Adrenal gland (tissue), 5 donors: ENCODE measurements around the gene AKAP7.

Experiments
- CTCF ChIP-seq, 6 experiments: fragments of 450-650 bp in 4 of 6; fragments of 200-600 bp in 2 of 6; sonication (generic) in 1 of 6; IDR thresholded peaks; 1 replicate in 5 of 6; 2 replicates in 1 of 6; pipeline versions ENCODE4 v1.5.1 to v1.8.0; 2016 to 2021; ENCODE audit warnings: antibody characterized with exemption in 6 of 6, mild to moderate bottlenecking in 2 of 6, moderate library complexity in 1 of 6
- POLR2A ChIP-seq, 2 donors: fragments of 450-650 bp; IDR thresholded peaks; one replicate each; pipeline ENCODE4 v1.6.1; 2017; ENCODE audit warnings: antibody characterized with exemption in 2 of 2, mild to moderate bottlenecking in 2 of 2, moderate library complexity in 1 of 2
- donor health status: DM: no; HTN: no; CAD: no.

- TF ChIP-seq CTCF (IDR thresholded peaks at IDR 0.05) (no peak), POLR2A (IDR thresholded peaks at IDR 0.05) (no peak)
Observed at GRCh38 chr6:131107151-131107550, 28.1 kb upstream of the AKAP7 start.
